HG02623 (cell line): ENCODE data around the gene ZFAND2B.
A peak's percentile ranks its signal among the peaks of the same experiment; 100 is the strongest.

Source experiments
- ATAC-seq: cut with Tn5 transposase; IDR thresholded peaks from one replicate; pipeline ENCODE4 v1.9.1; 2021; ENCODE audit warnings: moderate library complexity; ENCODE audit not compliant: unreplicated experiment

The ZFAND2B gene

GRCh38 chr2:219204425-219205164 lies 2.0 kb upstream of the ZFAND2B start:
- no peak for ATAC-seq

DNA sequence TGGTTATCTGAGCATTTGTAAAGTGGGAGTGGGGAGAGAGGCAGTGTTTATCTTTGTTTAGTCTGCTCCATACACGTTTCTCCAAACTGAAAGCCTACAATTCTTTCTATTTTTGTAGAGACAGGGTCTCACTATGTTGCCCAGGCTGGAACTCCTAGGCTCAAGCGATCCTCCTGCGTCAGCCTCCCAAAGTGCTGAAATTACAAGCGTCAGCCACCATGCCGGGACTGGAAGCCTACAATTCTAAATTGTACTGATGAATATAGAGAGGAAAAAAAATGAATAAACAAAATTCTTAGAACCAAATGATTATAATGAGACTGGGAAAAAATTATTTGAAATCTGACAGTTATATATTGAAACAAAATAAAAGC lies 1.4 kb upstream of the ZFAND2B start:
- no peak for ATAC-seq

- no peak for ATAC-seq
Observed at GRCh38 chr2:219205981-219206327, 628 bp upstream of the ZFAND2B start.

- ATAC-seq, result no peak
Observed at GRCh38 chr2:219207134-219207883, 727 bp downstream of the ZFAND2B start.

DNA sequence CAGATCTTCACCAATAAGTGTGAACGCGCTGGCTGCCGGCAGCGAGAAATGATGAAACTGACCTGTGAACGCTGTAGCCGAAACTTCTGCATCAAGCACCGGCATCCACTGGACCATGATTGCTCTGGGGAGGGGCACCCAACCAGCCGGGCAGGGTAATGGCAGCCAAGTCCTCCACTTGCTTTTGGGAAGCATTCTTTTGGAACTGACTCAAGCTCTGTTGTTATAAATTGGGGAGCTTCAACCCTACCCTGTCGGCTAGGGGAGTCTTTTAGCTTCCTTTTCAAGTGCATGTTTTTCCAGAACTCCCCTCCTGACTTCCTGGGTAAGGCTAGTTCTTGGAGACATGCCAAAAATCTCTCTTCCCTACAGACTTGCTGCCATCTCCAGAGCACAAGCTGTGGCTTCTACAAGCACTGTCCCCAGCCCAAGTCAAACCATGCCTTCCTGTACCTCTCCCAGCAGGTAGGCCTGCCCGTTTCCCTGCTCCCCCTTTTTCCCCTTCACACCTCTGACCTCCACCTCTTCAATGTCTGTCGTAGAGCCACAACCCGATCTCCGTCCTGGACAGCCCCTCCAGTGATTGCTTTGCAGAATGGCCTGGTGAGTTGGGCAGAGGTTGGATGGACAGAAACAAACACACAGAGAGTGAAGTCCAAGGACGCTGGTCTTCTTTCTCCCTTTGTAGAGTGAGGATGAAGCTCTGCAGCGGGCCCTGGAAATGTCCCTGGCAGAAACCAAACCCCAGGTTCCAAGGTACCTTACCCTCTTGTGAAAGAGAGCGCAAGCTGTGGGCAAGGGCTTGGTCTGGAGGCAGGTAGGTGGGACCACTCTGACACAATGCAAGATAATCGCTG lies 1.5 kb downstream of the ZFAND2B start:
- no peak for ATAC-seq

- no peak for ATAC-seq
Observed at GRCh38 chr2:219209236-219210195, 2.9 kb downstream of the ZFAND2B start.

- no peak for ATAC-seq
Observed at GRCh38 chr2:219210196-219210885, 3.8 kb downstream of the ZFAND2B start.

DNA sequence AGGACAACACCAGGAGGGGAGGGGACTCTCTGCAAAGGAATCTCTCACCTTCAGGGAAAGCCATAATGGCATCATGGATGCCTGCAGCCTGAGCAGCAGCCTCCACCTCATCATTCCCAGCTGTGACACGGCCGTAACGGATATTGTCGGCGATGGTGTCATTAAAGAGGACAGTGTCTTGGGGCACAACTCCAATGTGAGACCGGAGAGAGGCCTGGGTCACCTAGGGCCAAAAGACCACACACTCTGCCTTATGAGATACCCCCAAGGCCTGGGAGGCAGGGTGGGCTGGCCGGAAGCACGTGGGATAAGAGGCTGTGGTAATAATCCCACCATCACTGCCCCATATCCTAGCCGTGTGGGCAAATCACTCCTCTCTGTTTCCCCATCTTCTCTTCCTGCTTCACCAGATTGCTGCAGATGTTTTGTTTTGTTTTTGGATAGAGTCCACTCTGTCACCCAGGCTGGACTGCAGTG lies 4.3 kb downstream of the ZFAND2B start:
- no peak for ATAC-seq

DNA sequence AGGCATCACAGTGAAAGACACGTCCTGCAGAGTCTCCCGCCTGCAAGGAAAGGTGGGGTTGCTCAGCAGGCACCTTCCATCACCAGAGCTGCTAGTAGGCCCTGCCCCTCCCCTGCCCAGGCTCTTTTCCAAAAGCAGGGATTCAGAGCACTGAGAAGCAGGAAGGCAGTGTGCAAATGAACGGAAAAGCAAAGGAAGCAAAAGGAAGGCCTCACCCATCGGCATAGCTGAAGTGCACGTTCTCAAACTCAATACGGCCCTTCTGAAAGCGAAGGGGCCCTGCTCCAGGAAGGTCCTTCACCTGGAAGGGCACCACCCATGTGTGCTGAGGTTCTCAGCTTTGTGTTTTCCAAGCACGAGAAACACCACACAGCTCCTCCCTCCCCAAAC lies 6.4 kb downstream of the ZFAND2B start:
- ATAC-seq, result no peak

GRCh38 chr2:219213486-219214071 lies 7.0 kb downstream of the ZFAND2B start:
- ATAC-seq, result no peak

- no peak for ATAC-seq
Observed at GRCh38 chr2:219214141-219214540, 7.6 kb downstream of the ZFAND2B start.

DNA sequence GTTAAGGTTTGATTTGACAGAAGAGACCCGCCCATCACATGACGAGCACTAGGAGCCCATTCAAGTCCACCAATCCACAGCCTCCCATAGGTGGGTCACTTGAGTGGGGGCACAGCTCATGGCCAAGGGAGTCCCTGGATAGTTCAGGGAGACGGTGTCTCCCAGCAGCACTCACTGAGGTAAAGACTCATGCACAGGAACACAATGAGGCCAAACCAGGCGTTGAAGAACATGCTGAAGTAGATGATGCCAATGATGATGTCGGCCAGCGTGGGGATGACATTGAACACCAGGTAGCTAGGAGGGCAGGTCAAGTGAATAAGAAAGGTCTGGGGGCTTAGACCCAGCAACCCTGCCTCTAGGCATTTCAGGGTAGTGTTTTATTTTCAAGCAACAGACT lies 8.2 kb downstream of the ZFAND2B start:
- ATAC-seq, result no peak

DNA sequence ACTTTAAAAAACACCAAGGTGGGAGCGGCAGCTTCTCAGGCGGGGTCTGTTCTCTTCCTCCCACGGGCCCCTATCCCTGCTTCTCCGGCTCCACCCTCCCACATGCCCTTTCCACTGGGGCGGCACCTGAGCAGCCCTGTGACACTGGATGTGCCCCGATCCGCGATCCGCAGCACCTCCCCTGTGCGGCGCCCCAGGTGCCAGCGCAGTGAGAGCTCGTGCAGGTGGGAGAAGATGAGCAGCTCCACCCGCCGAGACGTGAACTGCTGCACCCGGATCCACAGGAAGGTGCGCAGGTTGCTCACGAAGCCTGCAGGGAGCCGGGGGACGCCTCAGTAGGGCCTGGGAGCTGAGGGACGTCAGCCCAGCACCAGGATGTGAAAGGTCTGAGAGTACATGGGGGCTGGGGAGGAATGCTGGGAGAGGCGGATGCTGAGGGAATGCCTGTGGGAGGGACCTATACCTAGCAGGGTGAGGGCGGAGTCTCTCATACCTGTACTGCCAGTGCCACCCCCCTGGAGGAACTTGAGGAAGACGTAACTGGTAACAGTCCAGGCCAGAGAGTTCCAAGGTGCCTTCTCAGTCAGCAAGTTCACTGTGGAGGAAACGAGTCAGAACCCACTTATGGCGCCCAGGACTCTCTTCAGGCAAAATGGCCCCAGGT lies 9.4 kb downstream of the ZFAND2B start:
- no peak for ATAC-seq

GRCh38 chr2:219216535-219216915 lies 9.9 kb downstream of the ZFAND2B start:
- ATAC-seq, result no peak

DNA sequence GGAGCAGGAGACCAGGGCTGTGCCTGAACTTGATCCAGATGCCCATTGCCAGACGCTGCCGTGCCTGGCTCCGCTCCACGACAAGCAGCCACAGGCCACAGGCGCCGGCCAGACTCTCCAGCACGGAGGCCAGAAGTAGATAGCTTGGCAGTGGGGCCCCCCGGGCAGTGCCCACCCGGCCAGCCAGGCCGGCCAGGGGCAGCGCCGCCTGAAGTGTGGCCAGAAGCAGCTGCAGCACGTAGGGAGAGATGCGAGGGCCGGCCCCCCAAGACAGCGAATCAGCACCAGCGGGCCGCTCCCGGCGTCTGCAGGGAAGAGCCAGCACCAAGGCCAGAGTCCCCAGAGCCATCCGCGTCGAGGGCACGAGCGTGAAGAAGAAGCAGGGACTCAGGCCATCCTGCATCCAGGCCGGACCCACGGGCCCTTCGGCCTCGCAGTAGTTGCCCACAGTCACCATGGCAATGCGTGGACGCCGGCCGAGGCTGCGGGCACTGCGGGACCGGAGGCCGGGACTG lies 11.7 kb downstream of the ZFAND2B start:
- ATAC-seq, result peak; percentile 18

- ATAC-seq, result peak; percentile 72
Observed at GRCh38 chr2:219218732-219219701, 12.4 kb downstream of the ZFAND2B start, which contains the start of gene ABCB6. TSS of gene ABCB6 (minus strand) at chr2:219218958. CDS start at chr2:219218673, 285 bp downstream.

DNA sequence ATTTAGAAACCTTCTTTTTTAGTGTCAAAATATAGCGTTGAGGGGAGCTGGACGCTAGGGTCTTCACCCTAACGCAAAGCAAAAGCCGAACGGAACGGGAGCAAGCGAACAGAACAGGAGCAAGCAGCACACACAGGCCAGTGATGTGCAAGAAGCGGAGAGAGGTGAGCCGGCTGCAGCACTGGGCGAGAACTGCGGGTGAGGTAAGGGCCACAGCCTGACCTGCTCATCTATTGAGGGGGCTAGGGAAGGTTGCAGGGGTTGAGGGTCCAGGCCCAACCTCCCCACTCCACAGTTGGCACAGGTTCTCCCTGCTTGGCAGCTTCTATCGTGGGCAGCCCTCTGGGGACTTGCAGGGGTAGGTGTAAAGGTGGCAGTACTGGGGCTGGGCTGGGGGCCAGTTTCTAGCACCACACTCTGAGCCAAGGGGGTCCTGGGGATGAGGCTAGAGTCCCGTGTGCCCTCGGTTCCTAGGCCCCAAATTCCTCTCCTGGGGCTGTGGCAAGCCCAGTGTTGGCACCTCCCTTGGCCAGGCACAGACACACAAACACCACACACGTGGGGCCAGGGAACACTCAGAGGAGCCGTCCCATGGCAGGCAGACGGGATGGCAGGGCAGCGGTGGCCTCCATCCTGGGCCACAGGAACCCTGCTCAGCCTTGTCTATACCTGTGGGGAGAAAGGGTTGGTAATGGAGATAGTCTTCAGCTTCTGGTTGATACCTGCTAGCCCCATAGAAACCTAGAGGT lies 13.4 kb downstream of the ZFAND2B start:
- ATAC-seq, result no peak
